Neural progenitor cell (in vitro differentiated cells): Measurements from ENCODE around the gene AFF4. TPM values are rescaled to one million over a fixed set of nuclear protein-coding genes. Genes with fewer than 3 reads are reported as not detected.
"Not testable (repeated sequence)": the region's sequence is repeated elsewhere in the genome, so short reads cannot be mapped to it uniquely, and the experiment has no call there.

ENCODE experiments used
- DNase-seq: peaks from one replicate; pipeline ENCODE4 v3.0.0-alpha.2; 2016; ENCODE audit warnings: low spot score
- H2AFZ ChIP-seq: fragments of 200-600 bp; sonication (generic); replicated peaks from 2 replicates; pipeline ENCODE4 v1.6.1; 2016; ENCODE audit warnings: antibody characterized with exemption
- H3F3A ChIP-seq: fragments of 200-600 bp; sonication (generic); 2 replicates; pipeline ENCODE4 v1.6.1; 2016; ENCODE audit warnings: antibody characterized with exemption, low read depth
- H3K27ac ChIP-seq: fragments of 200-600 bp; sonication (generic); 2 replicates; pipeline ENCODE4 v1.5.1; 2016; ENCODE audit warnings: mild to moderate bottlenecking
- H3K27me3 ChIP-seq: fragments of 200-600 bp; sonication (generic); 2 replicates; pipeline ENCODE4 v1.6.1; 2016; ENCODE audit warnings: mild to moderate bottlenecking, moderate library complexity
- H3K36me3 ChIP-seq: fragments of 200-600 bp; sonication (generic); 2 replicates; pipeline ENCODE4 v1.5.1; 2016
- H3K4me1 ChIP-seq: fragments of 200-600 bp; sonication (generic); 2 replicates; pipeline ENCODE4 v1.6.1; 2016; ENCODE audit warnings: mixed run types
- H3K4me2 ChIP-seq: fragments of 200-600 bp; sonication (generic); 2 replicates; pipeline ENCODE4 v1.6.1; 2016
- H3K4me3 ChIP-seq: fragments of 200-600 bp; sonication (generic); 2 replicates; pipeline ENCODE4 v1.5.1; 2016
- H3K79me2 ChIP-seq: fragments of 200-600 bp; sonication (generic); 2 replicates; pipeline ENCODE4 v1.6.1; 2016; ENCODE audit warnings: low read depth
- H3K9ac ChIP-seq: fragments of 200-600 bp; sonication (generic); 2 replicates; pipeline ENCODE4 v1.6.1; 2016
- H3K9me3 ChIP-seq: fragments of 200-600 bp; sonication (generic); 2 replicates; pipeline ENCODE4 v1.5.1; 2016; ENCODE audit warnings: low read depth
- H4K20me1 ChIP-seq: fragments of 200-600 bp; sonication (generic); 2 replicates; pipeline ENCODE4 v1.6.1; 2016; ENCODE audit warnings: low read depth
- H3K27ac Mint-ChIP-seq: 3 replicates; pipeline ENCODE4 v1.8.0; 2021; ENCODE audit warnings: mixed read lengths
- H3K27me3 Mint-ChIP-seq: 2 replicates; pipeline ENCODE4 v1.8.0; 2022; ENCODE audit warnings: low read depth, mild to moderate bottlenecking, inconsistent platforms, moderate library complexity, mixed read lengths; ENCODE audit not compliant: insufficient read depth
- H3K36me3 Mint-ChIP-seq: 3 replicates; pipeline ENCODE4 v1.8.0; 2021; ENCODE audit warnings: mixed read lengths
- H3K4me1 Mint-ChIP-seq: 3 replicates; pipeline ENCODE4 v1.8.0; 2021; ENCODE audit warnings: mixed read lengths
- H3K4me3 Mint-ChIP-seq: 3 replicates; pipeline ENCODE4 v1.8.0; 2021; ENCODE audit warnings: mild to moderate bottlenecking, moderate library complexity, mixed read lengths
- H3K9me3 Mint-ChIP-seq: 3 replicates; pipeline ENCODE4 v1.8.0; 2020; ENCODE audit warnings: mixed read lengths
- EZH2 ChIP-seq: fragments of 200-600 bp; sonication (generic); IDR thresholded peaks from 2 replicates; pipeline ENCODE4 v1.6.1; 2017; ENCODE audit warnings: antibody characterized with exemption, mild to moderate bottlenecking, moderate library complexity
- EZH2phosphoT487 ChIP-seq: fragments of 200-600 bp; sonication (generic); IDR thresholded peaks from 2 replicates; pipeline ENCODE4 v1.6.1; 2017; ENCODE audit warnings: antibody characterized with exemption
- total RNA-seq: library from RNA; depleted of rRNA; stranded (reverse); fragments of >200 nt; gene quantifications from 2 replicates; pipeline ENCODE4 v1.2.3, GENCODE V29; 2015; ENCODE audit warnings: low replicate concordance
- TF ChIP-seq, protein P1 (sequence below): fragments of 200-600 bp; sonication (generic); IDR thresholded peaks from 2 replicates; pipeline ENCODE4 v1.5.1; 2017; ENCODE audit warnings: antibody characterized with exemption, mild to moderate bottlenecking

AFF4 gene
- total RNA-seq, 1 donor from 2014 or later, result 63.6 TPM

GRCh38 chr5:132947671-132948070 lies 15.8 kb downstream of the AFF4 start:
- TF ChIP-seq EZH2phosphoT487, result no peak
- TF ChIP-seq, protein P1, sequence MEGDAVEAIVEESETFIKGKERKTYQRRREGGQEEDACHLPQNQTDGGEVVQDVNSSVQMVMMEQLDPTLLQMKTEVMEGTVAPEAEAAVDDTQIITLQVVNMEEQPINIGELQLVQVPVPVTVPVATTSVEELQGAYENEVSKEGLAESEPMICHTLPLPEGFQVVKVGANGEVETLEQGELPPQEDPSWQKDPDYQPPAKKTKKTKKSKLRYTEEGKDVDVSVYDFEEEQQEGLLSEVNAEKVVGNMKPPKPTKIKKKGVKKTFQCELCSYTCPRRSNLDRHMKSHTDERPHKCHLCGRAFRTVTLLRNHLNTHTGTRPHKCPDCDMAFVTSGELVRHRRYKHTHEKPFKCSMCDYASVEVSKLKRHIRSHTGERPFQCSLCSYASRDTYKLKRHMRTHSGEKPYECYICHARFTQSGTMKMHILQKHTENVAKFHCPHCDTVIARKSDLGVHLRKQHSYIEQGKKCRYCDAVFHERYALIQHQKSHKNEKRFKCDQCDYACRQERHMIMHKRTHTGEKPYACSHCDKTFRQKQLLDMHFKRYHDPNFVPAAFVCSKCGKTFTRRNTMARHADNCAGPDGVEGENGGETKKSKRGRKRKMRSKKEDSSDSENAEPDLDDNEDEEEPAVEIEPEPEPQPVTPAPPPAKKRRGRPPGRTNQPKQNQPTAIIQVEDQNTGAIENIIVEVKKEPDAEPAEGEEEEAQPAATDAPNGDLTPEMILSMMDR, result no peak
- no peak for TF ChIP-seq EZH2
- DNase-seq, result no peak
- Histone ChIP-seq H3K27me3 (no peaks in the 10 kb centered on the region), H3K4me1 (no peaks in the 10 kb centered on the region), H3K9ac (no peak overlapping the region), H4K20me1 (peaks cover 96% of the 10 kb centered on the region), H2AFZ (no peak overlapping the region), H3K4me2 (no peak overlapping the region), H3K36me3 (no peaks in the 10 kb centered on the region), H3K9me3 (no peaks in the 10 kb centered on the region), H3K27ac (no peak overlapping the region), H3F3A (no peaks in the 10 kb centered on the region), H3K4me3 (no peak overlapping the region), H3K79me2 (peaks cover 100% of the 10 kb centered on the region)
- Mint-ChIP-seq H3K4me1 (no peaks in the 10 kb centered on the region), H3K27me3 (no peaks in the 10 kb centered on the region), H3K4me3 (no peak overlapping the region), H3K9me3 (peaks cover 13% of the 10 kb centered on the region), H3K36me3 (peaks cover 31% of the 10 kb centered on the region), H3K27ac (no peak overlapping the region)

- H3K36me3 Mint-ChIP-seq, result peaks cover 20% of the 10 kb centered on the region
- DNase-seq, H3K27me3 ChIP-seq, H3K9me3 ChIP-seq, H3K9me3 Mint-ChIP-seq, H3K4me3 ChIP-seq, H2AFZ ChIP-seq, H3K27ac ChIP-seq, H3K4me1 ChIP-seq, H3F3A ChIP-seq, H3K27ac Mint-ChIP-seq, H3K4me3 Mint-ChIP-seq, H3K9ac ChIP-seq, H3K36me3 ChIP-seq, H3K4me1 Mint-ChIP-seq, H3K4me2 ChIP-seq, H3K27me3 Mint-ChIP-seq: not testable (repeated sequence)
- Histone ChIP-seq H3K79me2 (peaks cover 100% of the 10 kb centered on the region), H4K20me1 (peaks cover 95% of the 10 kb centered on the region)
These were observed 18.1 kb downstream of the AFF4 start for GRCh38 chr5:132945315-132945714.

GRCh38 chr5:132943362-132944022 lies 19.9 kb downstream of the AFF4 start:
- no peaks in the 10 kb centered on the region for H3K4me1 Mint-ChIP-seq
- Histone ChIP-seq H3K27me3 (no peaks in the 10 kb centered on the region), H3K27ac (no peak overlapping the region), H3K4me1 (no peaks in the 10 kb centered on the region), H3K4me2 (no peak overlapping the region), H3F3A (no peaks in the 10 kb centered on the region), H3K36me3 (no peaks in the 10 kb centered on the region), H4K20me1 (peaks cover 84% of the 10 kb centered on the region), H3K9me3 (no peaks in the 10 kb centered on the region), H3K9ac (no peak overlapping the region), H3K4me3 (no peak overlapping the region), H3K79me2 (peaks cover 100% of the 10 kb centered on the region), H2AFZ (no peak overlapping the region)
- H3K27me3 Mint-ChIP-seq, result no peaks in the 10 kb centered on the region
- peaks cover 17% of the 10 kb centered on the region for H3K36me3 Mint-ChIP-seq
- no peak overlapping the region for H3K27ac Mint-ChIP-seq
- TF ChIP-seq, protein P1, result no peak
- TF ChIP-seq EZH2phosphoT487 (no peak), EZH2 (no peak)
- no peak for DNase-seq
- no peak overlapping the region for H3K4me3 Mint-ChIP-seq
- H3K9me3 Mint-ChIP-seq, result peaks cover 4% of the 10 kb centered on the region

GRCh38 chr5:132941331-132941730 lies 22.1 kb downstream of the AFF4 start:
- no peaks in the 10 kb centered on the region for H3K4me1 ChIP-seq
- H3K36me3 Mint-ChIP-seq, result peaks cover 23% of the 10 kb centered on the region

More at GRCh38 chr5:132941331-132941730, 22.1 kb downstream of the AFF4 start:
- Mint-ChIP-seq H3K4me3 (no peak overlapping the region), H3K27me3 (no peaks in the 10 kb centered on the region), H3K4me1 (no peaks in the 10 kb centered on the region), H3K27ac (no peak overlapping the region), H3K9me3 (no peaks in the 10 kb centered on the region)
- Histone ChIP-seq H3K27ac (no peak overlapping the region), H3F3A (no peaks in the 10 kb centered on the region), H3K36me3 (peaks cover 4% of the 10 kb centered on the region), H4K20me1 (peaks cover 81% of the 10 kb centered on the region), H3K4me3 (no peak overlapping the region), H3K4me2 (no peak overlapping the region), H3K9me3 (no peaks in the 10 kb centered on the region), H2AFZ (no peak overlapping the region), H3K79me2 (peaks cover 100% of the 10 kb centered on the region), H3K9ac (no peak overlapping the region), H3K27me3 (no peaks in the 10 kb centered on the region)
- no peak for TF ChIP-seq EZH2phosphoT487
- TF ChIP-seq EZH2, result no peak
- TF ChIP-seq, protein P1, result no peak
- no peak for DNase-seq
